Midbrain (tissue), 1 donor: ENCODE results near the gene LTF.
"Not testable (repeated sequence)": the region's sequence is repeated elsewhere in the genome, so short reads cannot be mapped to it uniquely, and the experiment has no call there.

Experiments used
- DNase-seq: peaks from one replicate; lab custom pipeline; 2025; lab: John Stamatoyannopoulos, UW

LTF gene

DNA sequence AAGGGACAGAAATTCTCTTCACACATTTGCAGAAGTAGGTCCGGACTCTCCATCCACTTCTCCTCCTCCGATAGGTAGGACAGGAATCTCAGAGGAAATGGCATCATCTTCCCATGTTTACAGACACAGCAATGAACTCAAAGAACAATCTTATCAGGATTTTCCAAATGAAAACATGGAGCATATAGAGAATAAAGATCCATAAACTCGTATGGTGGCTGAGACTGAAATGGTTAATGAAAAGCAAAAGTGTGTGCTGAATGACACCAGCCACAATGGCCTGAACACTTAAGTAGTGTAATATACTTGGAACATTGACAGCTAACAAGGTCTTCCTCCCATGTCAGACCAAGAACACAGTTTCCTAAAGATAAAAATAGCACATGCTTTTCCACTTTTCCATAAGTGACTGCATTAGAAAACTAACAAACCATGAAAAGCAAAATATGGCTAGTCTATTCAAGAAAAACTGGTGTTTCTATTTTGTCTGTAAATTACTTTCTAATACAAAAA lies 51.9 kb downstream of the LTF start:
- DNase-seq: no peak

DNA sequence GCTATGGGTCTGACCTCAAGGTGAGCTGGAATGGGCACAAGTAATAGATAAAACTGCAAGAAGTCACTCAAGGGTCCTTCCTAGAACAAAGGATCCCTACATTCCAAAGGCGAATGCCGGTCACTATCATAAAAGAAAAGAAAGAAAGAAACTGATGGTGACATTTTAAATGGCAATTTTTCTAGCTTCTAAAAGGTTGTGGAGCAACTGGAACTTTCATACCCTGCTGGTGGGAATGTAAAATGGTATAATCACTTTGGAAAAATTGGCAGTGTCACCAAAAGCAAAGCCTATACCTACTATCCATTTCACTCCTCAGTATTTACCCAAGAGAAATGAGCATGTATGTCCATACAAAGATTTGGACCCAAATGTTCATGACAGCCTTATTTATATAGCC lies 53.4 kb downstream of the LTF start:
- no peak for DNase-seq

DNA sequence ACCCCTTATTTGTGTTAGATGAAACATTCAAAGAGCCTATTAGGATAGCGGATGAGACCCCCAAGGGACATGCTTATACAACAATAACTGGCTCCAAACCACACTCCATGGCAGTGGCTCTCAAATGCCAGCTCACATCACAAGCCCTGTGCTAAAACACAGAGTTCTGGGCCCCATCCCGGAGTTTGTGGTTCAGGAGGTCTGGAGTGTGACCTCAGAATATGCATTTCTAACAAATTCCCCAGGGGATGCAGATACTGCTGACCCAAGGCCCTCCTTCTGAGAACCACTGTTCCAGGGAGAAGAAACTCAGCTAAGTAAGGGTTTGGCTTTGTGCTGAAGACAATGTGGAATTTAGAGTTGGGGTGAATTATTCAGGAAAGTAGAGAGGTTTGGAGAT lies 54.0 kb downstream of the LTF start:
- DNase-seq: no peak

DNA sequence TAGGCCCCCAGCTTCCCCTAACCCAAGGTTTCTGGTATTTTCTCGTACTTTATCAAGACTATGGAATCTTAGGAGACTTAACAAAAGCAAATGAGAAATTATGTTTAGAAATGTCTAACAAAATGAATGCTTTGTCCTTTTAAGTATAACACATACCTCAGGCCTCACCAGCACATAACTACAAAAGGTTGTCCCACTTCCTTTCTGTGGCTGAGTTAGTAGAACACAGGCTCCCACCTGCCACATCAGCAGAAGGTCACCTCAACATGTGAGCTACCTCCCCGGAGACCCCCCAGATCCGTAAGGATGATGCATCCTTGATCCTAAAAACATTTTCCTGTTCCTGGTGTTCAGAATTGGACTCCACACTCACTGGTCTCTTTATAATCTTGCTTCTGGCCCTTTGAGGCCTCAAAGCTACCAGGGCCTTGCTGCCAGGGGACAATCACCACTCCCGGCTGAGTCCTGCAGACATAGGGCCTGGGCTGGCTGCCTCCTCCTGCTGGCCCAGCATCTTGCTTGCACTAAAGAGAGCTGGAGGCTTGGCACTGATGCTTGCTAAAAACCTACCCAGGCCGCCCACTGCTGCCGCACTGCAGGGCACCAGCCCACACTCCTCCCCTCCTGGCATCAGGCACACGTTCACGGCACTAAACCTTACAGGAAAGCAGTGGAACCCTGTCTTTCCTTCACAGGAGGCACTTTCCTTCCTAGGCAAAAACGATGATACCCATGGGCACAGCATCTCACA lies 54.8 kb downstream of the LTF start:
- no peak for DNase-seq

DNA sequence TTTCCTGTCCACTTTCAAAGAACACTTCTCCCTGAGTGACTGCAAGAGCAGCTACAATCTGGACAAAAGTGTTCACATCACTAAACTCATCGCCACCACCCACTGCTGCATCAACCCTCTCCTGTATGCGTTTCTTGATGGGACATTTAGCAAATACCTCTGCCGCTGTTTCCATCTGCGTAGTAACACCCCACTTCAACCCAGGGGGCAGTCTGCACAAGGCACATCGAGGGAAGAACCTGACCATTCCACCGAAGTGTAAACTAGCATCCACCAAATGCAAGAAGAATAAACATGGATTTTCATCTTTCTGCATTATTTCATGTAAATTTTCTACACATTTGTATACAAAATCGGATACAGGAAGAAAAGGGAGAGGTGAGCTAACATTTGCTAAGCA lies 55.9 kb downstream of the LTF start:
- DNase-seq: no peak

DNA sequence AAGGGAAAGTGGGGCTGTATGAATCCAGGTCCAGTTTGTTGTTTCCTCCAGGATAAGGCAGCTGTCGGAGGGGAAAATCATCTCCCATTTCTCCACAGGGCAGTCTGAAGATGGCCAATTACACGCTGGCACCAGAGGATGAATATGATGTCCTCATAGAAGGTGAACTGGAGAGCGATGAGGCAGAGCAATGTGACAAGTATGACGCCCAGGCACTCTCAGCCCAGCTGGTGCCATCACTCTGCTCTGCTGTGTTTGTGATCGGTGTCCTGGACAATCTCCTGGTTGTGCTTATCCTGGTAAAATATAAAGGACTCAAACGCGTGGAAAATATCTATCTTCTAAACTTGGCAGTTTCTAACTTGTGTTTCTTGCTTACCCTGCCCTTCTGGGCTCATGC lies 56.7 kb downstream of the LTF start:
- no peak for DNase-seq

DNA sequence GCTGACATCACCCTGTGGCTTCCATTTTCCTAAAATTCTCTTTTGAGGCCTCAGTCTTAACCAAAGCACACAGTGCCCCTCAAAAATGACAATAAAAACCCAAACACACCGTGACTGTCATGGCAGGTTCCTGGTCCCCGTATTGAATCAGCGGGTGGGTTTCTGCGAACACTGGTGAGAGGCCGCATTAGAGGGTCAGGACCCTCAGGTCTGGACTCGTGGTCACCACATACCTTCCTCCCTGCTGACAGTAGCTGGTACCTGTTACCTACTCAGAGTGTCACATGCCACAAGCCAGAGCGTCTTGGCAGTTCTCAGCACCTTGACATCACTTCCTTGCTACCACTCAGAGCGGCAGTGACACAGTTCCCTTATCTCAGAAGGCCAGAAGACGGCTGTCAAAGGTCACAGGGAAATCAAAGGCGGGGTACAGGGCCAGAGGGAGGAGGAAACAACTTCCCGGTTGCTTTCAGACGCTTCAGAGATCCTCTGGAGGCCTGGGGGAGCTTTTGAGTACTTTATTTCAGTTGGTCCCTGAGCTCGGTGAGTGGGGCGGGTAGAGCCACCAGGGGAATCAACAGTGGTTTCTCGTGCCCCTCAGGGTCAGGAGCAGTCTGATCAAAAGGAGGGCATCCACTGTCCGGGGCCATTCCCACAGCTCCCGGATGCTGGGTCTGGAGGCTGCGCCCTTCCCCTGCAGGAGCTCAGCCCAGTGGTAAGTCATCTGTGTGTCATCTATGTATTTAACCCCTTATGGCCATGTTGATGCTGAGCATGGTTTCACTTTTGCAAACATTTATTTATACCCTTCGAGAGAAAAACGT lies 57.7 kb downstream of the LTF start, which contains the start of the genes CCR5AS and CCRL2:
CCR5AS (minus strand) TSS at position 279 of the 824 bp plus-strand sequence.
CCRL2 (plus strand) TSS at position 472 of the 824 bp plus-strand sequence. CDS start 821 bp downstream, outside the sequence.
- peak; percentile 25 for DNase-seq

DNA sequence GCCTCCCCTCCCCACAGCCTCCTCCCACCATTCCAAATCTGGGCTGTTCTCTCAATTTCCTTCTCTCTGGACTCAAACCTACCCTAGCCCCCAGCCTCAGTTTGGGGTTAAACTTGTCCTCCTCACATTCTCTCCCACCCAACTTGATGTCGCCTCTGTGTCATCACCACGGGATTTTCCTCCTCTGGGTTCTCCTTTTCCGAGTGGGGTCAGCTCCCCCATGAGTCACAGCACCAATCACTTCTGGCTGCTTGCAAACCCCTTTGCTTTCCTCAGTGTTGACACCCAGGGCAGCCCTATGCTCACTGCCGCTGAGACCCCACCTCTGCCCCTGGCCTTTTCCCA lies 58.3 kb downstream of the LTF start:
- no peak for DNase-seq

DNA sequence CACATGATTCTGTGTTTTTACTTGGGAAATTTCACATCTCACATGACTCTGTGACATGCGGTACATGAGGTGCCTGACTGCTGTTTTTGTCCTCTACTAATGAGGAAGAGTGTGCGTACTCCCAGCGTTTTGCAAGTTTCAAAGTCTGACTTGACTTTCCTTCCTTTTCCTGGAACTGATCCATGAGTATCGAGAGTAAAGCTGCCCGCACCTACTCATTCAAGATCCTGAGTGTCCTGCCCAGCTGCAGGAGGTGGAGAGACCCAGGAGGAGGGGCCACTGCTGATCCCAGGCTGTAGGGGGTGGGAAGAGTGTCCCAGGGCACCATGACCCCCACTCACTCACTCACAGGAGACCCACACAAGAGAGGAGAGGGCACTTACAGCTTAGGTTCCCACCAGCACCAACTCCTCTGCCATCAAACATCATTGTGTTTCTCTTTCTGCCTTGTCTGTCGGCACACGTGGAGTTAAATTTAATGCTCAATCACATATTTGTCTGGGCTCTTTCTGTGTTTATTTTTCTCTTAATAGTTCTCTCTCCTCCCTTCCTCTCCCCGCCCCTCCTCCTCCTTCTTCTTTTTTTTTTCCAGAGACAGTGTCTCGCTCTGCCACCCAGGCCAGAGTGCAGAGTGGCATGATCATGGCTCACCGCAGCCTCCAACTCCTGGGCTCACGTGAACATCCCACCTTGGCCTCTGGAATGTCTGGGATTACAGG lies 59.2 kb downstream of the LTF start:
- no peak for DNase-seq

DNA sequence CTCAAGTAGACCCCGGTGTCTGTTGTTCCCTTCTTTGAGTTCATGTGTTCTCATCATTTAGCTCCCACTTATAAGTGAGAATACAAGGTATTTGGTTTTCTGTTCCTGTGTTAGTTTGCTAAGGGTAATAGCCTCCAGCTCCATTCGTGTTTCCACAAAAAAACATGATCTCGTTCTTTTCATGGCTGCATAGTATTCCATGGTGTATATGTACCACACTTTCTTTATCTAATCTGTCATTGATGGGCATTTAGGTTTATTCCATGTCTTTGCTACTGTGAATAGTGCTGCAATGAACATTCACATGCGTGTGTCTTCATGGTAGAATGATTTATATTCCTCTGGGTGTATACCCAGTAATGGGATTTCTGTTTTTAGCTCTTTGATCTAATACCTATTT lies 61.8 kb downstream of the LTF start:
- not testable (repeated sequence) for DNase-seq

DNA sequence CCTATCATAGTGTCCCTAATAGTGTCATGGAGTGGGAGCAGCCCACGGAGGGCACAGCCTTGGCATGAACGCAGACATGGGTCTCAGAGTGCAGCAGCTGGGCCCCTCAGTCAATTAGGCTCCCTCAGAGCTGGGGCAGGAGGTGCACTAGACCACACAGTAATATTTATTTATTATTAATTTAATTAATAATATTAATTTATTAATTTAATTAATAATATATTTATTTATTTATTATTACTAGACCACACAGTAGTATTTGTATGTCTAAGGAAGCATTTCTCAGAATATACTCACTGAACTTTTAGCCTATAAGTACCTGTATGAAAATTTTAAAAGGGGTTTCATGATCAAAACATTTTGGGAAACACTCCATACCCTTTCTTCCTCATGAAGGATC lies 63.1 kb downstream of the LTF start:
- DNase-seq: no peak

DNA sequence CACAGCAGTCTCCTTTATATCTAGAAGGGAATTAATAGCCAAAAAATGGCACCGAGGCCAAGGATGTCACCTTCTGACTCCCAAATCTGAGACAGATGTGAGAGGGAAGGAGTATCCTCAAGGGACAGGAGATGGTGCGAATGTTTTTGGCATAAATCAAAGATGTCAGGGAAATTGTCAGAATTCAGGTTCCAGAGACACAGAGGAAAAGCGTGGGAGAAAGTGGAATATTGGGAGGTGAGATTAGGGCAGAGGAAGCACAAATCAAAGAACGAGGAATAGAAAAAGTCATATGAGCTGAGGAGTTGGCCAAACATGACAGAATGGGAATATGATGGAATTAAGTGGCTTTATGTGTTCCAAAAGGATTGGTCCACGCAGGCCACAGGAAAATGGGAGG lies 63.9 kb downstream of the LTF start:
- no peak for DNase-seq

DNA sequence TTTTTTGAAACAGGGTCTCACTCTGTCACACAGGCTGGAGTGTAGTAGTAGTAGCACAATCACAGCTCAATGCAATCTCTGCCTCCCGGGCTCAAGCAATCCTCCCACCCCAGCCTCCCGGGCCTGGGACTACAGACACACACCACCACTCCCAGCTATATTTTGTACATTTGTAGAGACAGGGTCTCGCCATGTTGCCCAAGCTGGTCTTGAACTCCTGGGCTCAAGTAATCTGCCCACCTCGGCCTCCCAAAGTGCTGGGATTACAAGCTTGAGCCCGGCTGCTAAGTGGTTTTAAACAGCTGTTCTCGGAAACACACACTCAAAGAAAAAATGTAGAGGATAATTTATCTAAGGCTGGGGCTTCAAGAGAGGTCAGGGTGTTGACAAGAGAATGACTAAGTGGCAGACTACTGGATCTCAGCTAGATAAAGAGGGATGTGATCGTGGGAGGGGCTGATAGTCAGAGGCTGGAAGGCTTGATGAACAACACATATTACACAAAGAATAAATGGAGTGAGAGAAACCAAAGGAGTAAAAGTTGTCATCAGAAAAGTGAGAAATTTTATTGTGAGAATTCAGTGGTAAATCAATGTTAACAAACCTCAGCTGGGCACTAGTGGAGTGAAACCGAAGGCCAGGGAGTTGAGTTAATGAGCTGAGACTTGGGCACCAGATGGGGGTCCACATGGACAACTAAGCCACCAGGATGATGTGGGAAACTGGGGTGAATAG lies 64.5 kb downstream of the LTF start:
- no peak for DNase-seq

DNA sequence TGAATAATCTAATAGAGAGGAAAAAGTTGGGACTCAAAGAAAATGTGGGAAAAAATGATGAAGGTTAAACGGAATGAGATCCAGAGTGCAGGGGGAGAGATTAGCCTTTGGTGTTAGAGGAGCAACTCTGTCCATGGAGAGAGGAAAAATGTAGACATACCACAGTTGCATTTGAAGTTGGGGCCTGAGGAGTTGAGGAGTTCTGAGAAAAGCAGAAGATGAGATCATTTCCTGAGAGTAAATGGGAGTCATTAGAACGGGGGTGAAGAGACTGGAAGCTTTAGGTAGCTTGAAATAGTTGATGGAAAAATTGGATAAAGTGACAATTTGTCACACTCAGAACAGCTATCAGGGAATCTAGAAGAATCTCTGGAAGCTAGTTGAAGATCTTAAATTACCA lies 65.1 kb downstream of the LTF start:
- DNase-seq: no peak

DNA sequence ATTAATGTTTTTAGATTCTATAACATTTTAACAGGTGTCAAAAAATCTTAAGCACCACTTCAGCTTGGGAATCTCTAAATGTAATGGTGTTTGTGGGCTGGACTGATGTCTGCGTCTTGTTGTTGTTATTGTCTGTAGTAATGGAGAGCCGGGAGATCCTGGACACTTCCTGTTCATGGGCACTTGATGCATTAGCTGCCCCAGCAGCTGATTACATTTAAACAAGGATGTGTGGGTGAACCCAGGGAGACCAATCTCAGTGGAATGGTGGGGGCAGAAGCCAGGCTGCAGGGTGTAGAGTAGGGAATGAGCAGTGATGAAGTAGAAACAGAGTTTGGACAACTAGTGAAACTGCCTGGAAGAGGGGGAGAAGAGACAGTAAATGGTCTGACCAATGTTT lies 65.6 kb downstream of the LTF start:
- DNase-seq: no peak

DNA sequence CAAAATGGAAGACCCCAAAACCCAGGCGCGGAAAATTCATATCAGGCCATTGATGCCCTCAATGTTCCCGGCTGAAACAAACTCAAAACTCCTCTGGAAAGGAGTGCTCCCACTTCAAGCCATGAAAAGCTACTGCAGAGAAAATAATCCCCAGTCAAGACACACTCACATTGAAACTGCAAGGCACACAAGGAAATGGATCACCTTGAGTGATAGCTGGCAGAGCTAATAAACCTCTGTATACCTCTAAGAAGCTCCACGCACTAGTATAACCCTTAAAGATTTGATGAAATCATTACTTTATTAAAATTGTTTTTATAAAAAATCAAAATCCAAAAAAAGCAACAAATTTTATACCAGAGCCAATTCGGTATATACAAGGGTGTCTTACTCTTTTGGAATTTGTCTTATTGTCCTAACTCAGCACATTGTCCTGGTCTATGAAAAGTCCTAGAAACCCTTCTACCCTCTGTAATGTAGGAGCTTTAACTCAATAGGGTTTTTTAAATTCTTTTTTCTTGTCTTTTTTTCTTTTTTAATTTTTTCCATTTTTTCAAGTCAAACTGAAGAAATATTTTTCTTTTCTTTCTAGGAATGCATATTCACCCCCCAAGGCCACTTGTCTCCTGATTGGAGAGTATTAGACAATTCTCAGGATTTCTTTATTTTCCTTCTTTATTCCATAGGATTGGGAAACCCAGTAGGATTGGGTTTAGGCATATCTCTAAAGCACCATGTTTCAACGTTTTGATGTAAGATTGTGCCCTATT lies 66.3 kb downstream of the LTF start:
- DNase-seq: no peak

DNA sequence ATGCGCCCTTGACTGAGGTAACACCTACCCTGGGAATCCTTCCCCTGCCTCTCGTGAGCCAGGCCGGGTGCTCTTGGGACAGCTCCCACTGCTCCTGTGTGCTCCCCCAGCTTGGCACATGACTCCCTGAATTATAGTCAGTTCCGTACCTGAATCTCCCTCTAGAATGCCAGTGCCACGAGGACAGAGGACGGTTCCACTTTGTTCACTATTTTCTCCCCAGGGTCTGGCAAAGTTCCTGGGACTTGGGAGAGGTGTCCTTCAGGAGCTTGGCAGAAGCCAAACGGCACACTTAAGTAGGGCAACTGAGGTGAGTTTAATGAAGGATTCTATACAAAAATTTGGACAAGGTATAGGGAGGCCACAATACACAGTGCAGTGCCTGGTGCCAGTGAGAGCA lies 67.6 kb downstream of the LTF start:
- DNase-seq: no peak

DNA sequence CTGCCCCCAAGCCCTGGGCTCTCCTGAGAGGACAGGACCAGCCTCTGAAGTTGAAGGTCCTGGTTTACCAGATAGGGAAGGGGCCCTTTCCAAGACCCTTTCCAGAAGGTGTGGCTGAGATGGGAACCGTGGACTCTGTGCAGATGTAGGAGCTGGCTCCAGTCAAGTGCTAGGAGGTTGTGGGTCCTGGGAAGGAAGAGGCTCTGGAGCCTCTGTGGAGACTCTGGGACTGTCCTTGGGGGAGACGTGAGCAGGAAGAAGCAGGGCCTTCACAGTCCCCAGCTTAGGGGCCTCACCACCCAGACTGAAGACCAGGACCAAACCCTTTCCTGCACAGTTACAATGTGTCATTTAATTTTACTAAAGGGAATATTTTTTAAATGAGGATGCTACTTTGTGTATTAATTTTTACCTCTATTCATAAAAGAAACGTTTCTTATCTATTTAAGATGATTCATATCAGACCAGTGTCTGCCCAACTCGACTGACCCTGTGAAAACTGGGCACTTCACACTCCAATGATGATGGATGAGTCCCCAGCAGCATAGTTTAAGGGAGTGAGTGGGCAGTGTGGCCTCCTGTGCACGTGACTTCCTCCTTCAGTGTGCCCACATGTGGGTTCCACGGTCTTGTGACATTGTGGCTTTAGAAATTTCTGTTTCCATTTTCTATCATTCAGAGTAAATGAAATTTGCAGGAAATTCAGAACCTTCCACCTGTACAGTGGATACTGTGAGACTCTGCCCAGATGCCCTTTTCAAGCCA lies 68.8 kb downstream of the LTF start:
- no peak for DNase-seq

DNA sequence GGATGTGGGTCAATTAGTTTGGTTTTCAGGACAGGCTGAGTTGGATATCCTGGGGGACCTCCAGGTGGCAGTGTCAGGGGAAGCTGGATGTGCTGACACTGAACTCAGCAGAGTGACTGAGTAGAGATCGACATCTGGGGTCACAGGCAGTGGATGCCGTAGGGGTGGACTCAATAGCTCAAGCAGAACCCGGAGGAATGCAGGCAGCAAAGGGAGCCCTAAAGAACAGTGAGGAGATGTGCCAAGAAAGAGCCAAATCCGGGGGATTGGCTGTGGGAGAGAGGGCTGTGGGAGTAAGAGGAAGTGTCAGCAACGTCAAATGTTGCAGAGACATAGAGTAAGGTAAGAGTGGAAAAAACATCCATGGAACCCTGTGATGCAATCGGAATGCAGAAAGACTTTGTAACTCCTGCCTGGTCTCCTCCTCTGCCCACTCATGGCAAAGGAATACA lies 69.5 kb downstream of the LTF start:
- DNase-seq: no peak
